GM12873 (cell line): Measurements from ENCODE around the gene CRIP2.

Experiments
- CTCF ChIP-seq: IDR thresholded peaks from 2 replicates; pipeline ENCODE4 v1.5.1; 2012; ENCODE audit warnings: low read depth, mild to moderate bottlenecking, moderate library complexity, low read length, control low read depth; ENCODE audit not compliant: insufficient read depth; ENCODE audit errors: missing control alignments

The CRIP2 gene

GRCh38 chr14:105456736-105457617 is 17.6 kb upstream of the CRIP2 start:
- TF ChIP-seq CTCF, result no peak

GRCh38 chr14:105458010-105458409 is 16.6 kb upstream of the CRIP2 start:
- TF ChIP-seq CTCF, result no peak

- no peak for TF ChIP-seq CTCF
These were observed 16.1 kb upstream of the CRIP2 start for GRCh38 chr14:105458571-105458970.

- TF ChIP-seq CTCF, result no peak
These were observed 14.5 kb upstream of the CRIP2 start for GRCh38 chr14:105460116-105460515.

GRCh38 chr14:105460616-105461015 is 14.0 kb upstream of the CRIP2 start:
- no peak for TF ChIP-seq CTCF

GRCh38 chr14:105461903-105462302 is 12.7 kb upstream of the CRIP2 start:
- no peak for TF ChIP-seq CTCF

- TF ChIP-seq CTCF, result no peak
These were observed 10.1 kb upstream of the CRIP2 start for GRCh38 chr14:105464501-105464900.
